ENCODE measurements around the gene ARHGAP8. TPM values are rescaled to one million over a fixed set of nuclear protein-coding genes. Genes with fewer than 3 reads are reported as not detected.

The ARHGAP8 gene
- total RNA-seq, 2 experiments from 2014 or later, result 0.30 to 0.37 TPM

- Mint-ChIP-seq H3K4me3 (no peak overlapping the region), H3K4me1 (no peaks in the 10 kb centered on the region), H3K27ac (no peak overlapping the region), H3K27me3 (no peaks in the 10 kb centered on the region), H3K36me3 (ENCODE audit: low read depth) (no peaks in the 10 kb centered on the region), H3K9me3 (no peaks in the 10 kb centered on the region)
- no peak for DNase-seq
- ChIA-PET CTCF (no interaction called here), POLR2A (no interaction called here)
Observed at GRCh38 chr22:44862281-44862680, 109.9 kb downstream of the ARHGAP8 start.

- H3K4me1 Mint-ChIP-seq, result no peaks in the 10 kb centered on the region
- DNase-seq, result no peak
- H3K27ac Mint-ChIP-seq, result no peak overlapping the region
- H3K4me3 Mint-ChIP-seq, result no peak overlapping the region
- H3K9me3 Mint-ChIP-seq, result no peaks in the 10 kb centered on the region
- CTCF ChIA-PET, result no interaction called here
- POLR2A ChIA-PET, result no interaction called here
- no peaks in the 10 kb centered on the region for H3K27me3 Mint-ChIP-seq
- no peaks in the 10 kb centered on the region for H3K36me3 Mint-ChIP-seq (ENCODE audit: low read depth)
Observed at GRCh38 chr22:44862981-44863860, 110.8 kb downstream of the ARHGAP8 start.

GRCh38 chr22:44865193-44866057, 113.0 kb downstream of the ARHGAP8 start:
- ChIA-PET POLR2A (no interaction called here), CTCF (no interaction called here)
- H3K27me3 Mint-ChIP-seq, result no peaks in the 10 kb centered on the region
- H3K36me3 Mint-ChIP-seq (ENCODE audit: low read depth), result no peaks in the 10 kb centered on the region
- H3K4me1 Mint-ChIP-seq, result peaks cover 1% of the 10 kb centered on the region
- no peaks in the 10 kb centered on the region for H3K9me3 Mint-ChIP-seq
- no peak overlapping the region for H3K27ac Mint-ChIP-seq
- H3K4me3 Mint-ChIP-seq, result no peak overlapping the region
- DNase-seq, result no peak

DNA sequence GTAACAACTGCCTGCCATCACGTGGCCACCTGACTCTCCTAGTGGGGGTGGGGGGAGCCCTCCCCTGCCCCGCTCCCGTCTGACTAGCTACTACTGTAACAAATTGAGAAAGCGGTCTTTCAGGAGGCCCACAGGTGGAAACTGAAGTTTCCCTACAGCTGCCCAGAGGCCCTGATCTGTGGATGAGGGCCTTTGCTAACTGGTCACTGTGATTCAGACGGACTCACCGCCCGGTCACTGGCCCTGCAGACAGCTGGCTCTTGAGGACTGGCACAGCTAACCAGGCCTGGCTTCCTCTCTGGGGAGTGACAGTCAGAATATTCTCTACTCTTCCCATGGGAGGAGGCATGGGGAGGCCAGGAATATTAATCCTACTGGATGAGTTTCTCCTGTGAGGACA, 116.8 kb downstream of the ARHGAP8 start:
- no peak for DNase-seq
- Mint-ChIP-seq H3K4me1 (peaks cover 2% of the 10 kb centered on the region), H3K27ac (no peak overlapping the region), H3K4me3 (no peak overlapping the region), H3K9me3 (peaks cover 3% of the 10 kb centered on the region), H3K36me3 (ENCODE audit: low read depth) (no peaks in the 10 kb centered on the region), H3K27me3 (no peaks in the 10 kb centered on the region)
- POLR2A ChIA-PET, result no interaction called here
- CTCF ChIA-PET, result interaction anchor here (1.3 kb wide), 1 partner anchor 11 kb away, joined by 4 read pairs; no protein-coding TSS in a partner anchor

DNA sequence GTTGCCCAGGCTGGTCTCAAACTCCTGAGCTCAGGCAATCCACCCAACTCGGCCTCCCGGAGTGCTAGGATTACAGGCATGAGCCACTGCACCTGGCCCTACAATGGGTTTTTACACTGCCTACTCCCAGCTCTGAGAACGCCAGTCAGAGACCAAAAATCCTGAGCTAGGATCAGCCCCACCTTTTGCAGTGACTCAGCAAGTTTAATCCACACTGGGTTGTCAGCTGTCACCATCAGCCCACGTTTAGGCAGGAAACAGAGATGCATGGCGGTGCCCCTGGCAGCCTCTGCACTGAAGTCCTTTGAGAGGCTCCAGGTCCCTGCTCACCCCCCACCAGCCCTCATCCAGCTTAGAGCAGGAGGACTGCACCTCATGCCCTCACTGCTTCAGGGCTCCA, 117.6 kb downstream of the ARHGAP8 start:
- H3K4me3 Mint-ChIP-seq, result no peak overlapping the region
- peaks cover 2% of the 10 kb centered on the region for H3K4me1 Mint-ChIP-seq
- no peaks in the 10 kb centered on the region for H3K27me3 Mint-ChIP-seq
- no peak overlapping the region for H3K27ac Mint-ChIP-seq
- H3K9me3 Mint-ChIP-seq, result peaks cover 3% of the 10 kb centered on the region
- no peaks in the 10 kb centered on the region for H3K36me3 Mint-ChIP-seq (ENCODE audit: low read depth)
- CTCF ChIA-PET, result interaction anchor here (1.0 to 1.3 kb wide), 2 partner anchors 10 kb away, joined by 3 to 4 read pairs; no protein-coding TSS in a partner anchor
- POLR2A ChIA-PET, result interaction anchor here (0.6 kb wide), 1 partner anchor 1349 kb away, joined by 5 read pairs; no protein-coding TSS in a partner anchor
- no peak for DNase-seq

GRCh38 chr22:44871782-44872181, 119.4 kb downstream of the ARHGAP8 start:
- H3K27ac Mint-ChIP-seq, result no peak overlapping the region
- CTCF ChIA-PET, result no interaction called here

DNA sequence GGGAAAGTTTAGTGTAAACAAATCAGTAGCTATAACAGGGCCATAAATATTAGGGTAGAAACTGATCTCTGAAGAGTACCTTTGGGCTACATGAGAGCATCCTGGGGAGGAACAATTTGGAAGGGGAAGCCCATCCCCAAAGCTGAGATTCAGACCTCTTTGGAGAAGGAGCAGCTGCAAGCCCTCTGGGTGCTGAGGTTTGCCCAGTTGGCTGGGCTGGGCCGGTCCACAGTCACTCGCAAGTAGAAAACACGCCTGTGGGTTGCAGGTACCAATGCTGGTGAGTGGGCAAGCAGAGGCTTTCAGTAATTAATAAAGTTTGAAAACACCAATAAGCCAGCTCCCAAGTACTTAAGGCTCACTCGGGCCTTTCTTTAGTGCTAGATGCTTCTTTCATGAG, 124.5 kb downstream of the ARHGAP8 start:
- Mint-ChIP-seq H3K4me3 (no peak overlapping the region), H3K27ac (no peak overlapping the region), H3K36me3 (ENCODE audit: low read depth) (no peaks in the 10 kb centered on the region), H3K4me1 (no peaks in the 10 kb centered on the region), H3K27me3 (peaks cover 5% of the 10 kb centered on the region), H3K9me3 (peaks cover 3% of the 10 kb centered on the region)
- ChIA-PET CTCF (no interaction called here), POLR2A (no interaction called here)
- DNase-seq, result no peak

More at GRCh38 chr22:44871782-44872181, 119.4 kb downstream of the ARHGAP8 start:
- peaks cover 2% of the 10 kb centered on the region for H3K4me1 Mint-ChIP-seq
- no peak for DNase-seq
- H3K36me3 Mint-ChIP-seq (ENCODE audit: low read depth), result no peaks in the 10 kb centered on the region
- POLR2A ChIA-PET, result no interaction called here
- H3K4me3 Mint-ChIP-seq, result no peak overlapping the region
- peaks cover 6% of the 10 kb centered on the region for H3K9me3 Mint-ChIP-seq
- peaks cover 5% of the 10 kb centered on the region for H3K27me3 Mint-ChIP-seq

GRCh38 chr22:44878483-44879300, 126.3 kb downstream of the ARHGAP8 start:
- H3K4me3 Mint-ChIP-seq, result no peak overlapping the region
- peak overlapping the region; percentile 46 for H3K27ac Mint-ChIP-seq
- no peaks in the 10 kb centered on the region for H3K4me1 Mint-ChIP-seq
- peaks cover 5% of the 10 kb centered on the region for H3K27me3 Mint-ChIP-seq
- H3K9me3 Mint-ChIP-seq, result peaks cover 3% of the 10 kb centered on the region
- POLR2A ChIA-PET, result no interaction called here
- no peak for DNase-seq
- H3K36me3 Mint-ChIP-seq (ENCODE audit: low read depth), result no peaks in the 10 kb centered on the region
- CTCF ChIA-PET, result no interaction called here

GRCh38 chr22:44879301-44879680, 126.9 kb downstream of the ARHGAP8 start:
- Mint-ChIP-seq H3K4me1 (no peaks in the 10 kb centered on the region), H3K27me3 (peaks cover 5% of the 10 kb centered on the region), H3K4me3 (no peak overlapping the region), H3K9me3 (peaks cover 3% of the 10 kb centered on the region), H3K36me3 (ENCODE audit: low read depth) (no peaks in the 10 kb centered on the region), H3K27ac (peak overlapping the region; percentile 46)
- POLR2A ChIA-PET, result no interaction called here
- CTCF ChIA-PET, result interaction anchor here (0.6 kb wide), 1 partner anchor 218 kb away, joined by 3 read pairs; no protein-coding TSS in a partner anchor
- DNase-seq, result no peak

DNA sequence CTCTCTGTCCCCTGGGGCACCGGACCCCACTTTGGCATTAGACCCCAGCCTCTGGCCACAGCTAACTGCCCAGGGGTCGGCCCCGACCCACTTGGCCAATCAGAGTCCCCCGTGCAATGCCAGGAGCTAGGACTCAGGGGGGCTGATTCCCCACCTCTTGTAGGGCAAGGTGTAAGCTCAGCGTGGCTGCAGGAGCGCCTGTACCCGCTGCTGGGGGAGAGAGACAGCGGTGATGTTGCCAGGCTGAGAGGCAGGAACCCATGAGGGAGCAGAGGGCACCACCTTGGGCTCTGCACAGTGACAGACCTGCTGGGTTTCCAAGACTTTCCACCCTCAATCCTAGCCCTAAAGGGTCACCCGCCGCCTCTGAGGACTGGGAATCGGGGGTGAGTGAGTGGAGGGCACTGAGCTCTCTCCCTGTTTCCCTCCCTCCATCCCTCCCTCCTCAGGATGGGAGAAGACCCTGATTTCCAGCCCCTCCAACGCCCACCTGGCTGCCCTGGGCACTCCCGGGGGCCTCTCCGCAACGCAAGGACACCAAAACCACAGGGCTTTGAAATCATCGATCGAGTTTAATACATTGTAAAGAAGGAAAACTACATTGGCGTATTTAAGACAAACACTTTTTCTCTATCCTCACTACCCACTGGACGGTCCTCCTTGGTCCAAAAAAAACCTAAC, 128.4 kb downstream of the ARHGAP8 start:
- Mint-ChIP-seq H3K27ac (no peak overlapping the region), H3K9me3 (peaks cover 3% of the 10 kb centered on the region), H3K27me3 (peaks cover 3% of the 10 kb centered on the region), H3K36me3 (ENCODE audit: low read depth) (no peaks in the 10 kb centered on the region), H3K4me3 (no peak overlapping the region), H3K4me1 (no peaks in the 10 kb centered on the region)
- CTCF ChIA-PET, result interaction anchor here (1.6 kb wide), 1 partner anchor 11 kb away, joined by 4 read pairs; no protein-coding TSS in a partner anchor
- POLR2A ChIA-PET, result no interaction called here
- no peak for DNase-seq

DNA sequence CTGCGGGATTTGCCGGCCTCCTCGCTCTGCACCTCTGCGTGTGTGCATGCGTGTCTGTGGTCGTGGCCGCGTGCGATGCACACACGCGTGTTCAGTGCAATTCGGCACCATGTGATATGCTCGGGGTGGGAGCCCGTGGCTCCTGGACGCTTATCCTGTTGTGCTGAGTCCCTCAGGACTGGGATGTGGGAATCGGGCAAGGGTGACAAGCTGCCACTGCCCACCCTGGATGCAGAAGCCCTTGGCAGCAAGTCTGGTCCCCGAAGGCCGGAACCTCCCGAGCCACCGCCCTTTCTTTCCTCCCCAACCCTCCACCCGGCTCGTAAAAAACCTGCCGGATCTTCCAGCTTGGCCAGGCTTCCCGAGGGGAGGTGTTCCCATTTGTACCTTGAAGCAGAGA, 129.2 kb downstream of the ARHGAP8 start:
- no peaks in the 10 kb centered on the region for H3K36me3 Mint-ChIP-seq (ENCODE audit: low read depth)
- no peaks in the 10 kb centered on the region for H3K4me1 Mint-ChIP-seq
- POLR2A ChIA-PET, result no interaction called here
- H3K27ac Mint-ChIP-seq, result no peak overlapping the region
- peaks cover 1% of the 10 kb centered on the region for H3K9me3 Mint-ChIP-seq
- peaks cover 1% of the 10 kb centered on the region for H3K27me3 Mint-ChIP-seq
- no peak for DNase-seq
- no peak overlapping the region for H3K4me3 Mint-ChIP-seq
- CTCF ChIA-PET, result no interaction called here

GRCh38 chr22:44882226-44882905, 130.0 kb downstream of the ARHGAP8 start:
- DNase-seq, result no peak
- H3K27ac Mint-ChIP-seq, result no peak overlapping the region
- H3K36me3 Mint-ChIP-seq (ENCODE audit: low read depth), result no peaks in the 10 kb centered on the region
- ChIA-PET CTCF (no interaction called here), POLR2A (no interaction called here)
- no peaks in the 10 kb centered on the region for H3K9me3 Mint-ChIP-seq
- H3K4me3 Mint-ChIP-seq, result no peak overlapping the region
- H3K4me1 Mint-ChIP-seq, result no peaks in the 10 kb centered on the region
- no peaks in the 10 kb centered on the region for H3K27me3 Mint-ChIP-seq

All from activated CD4-positive, alpha-beta T cell treated with anti-CD3 and anti-CD28 coated beads, Interleukin-2, amount 10 ng/mL, durations not matched to agents 7 days and 5 days (primary cell).